Heart right ventricle (tissue), 16 donors: ENCODE measurements around the gene PLA2G2D. TPM values are rescaled to one million over a fixed set of nuclear protein-coding genes. Genes with fewer than 3 reads are reported as not detected.

Experiments
- ATAC-seq, 8 donors: fragments of 200-7000 bp; cut with Tn5 transposase; one replicate each; pipeline ENCODE4 v1.9.1; 2020; ENCODE audit warnings: mild to moderate bottlenecking in 8 of 8, moderate library complexity in 8 of 8, moderate number of reproducible peaks in 1 of 8
- DNase-seq, 2 donors: peaks; one replicate each; pipeline ENCODE4 v3.0.0-alpha.2; 2020
- H3K27ac ChIP-seq, 10 donors: fragments of 200-600 bp; sonication (generic) in 2 of 10; one replicate each; pipeline versions ENCODE4 v1.5.0 to v1.8.0; 2020 to 2022; ENCODE audit warnings: mild to moderate bottlenecking in 3 of 10
- H3K27me3 ChIP-seq, 7 donors: fragments of 200-600 bp; one replicate each; pipeline ENCODE4 v1.8.0; 2021 to 2022; ENCODE audit warnings: mild to moderate bottlenecking in 2 of 7
- H3K36me3 ChIP-seq, 9 donors: fragments of 200-600 bp; sonication (generic) in 1 of 9; one replicate each; pipeline versions ENCODE4 v1.5.0 to v1.8.0; 2020 to 2022; ENCODE audit warnings: mild to moderate bottlenecking in 2 of 9
- H3K4me1 ChIP-seq, 9 donors: fragments of 200-600 bp; sonication (generic) in 1 of 9; one replicate each; pipeline versions ENCODE4 v1.5.0 to v1.8.0; 2020 to 2022; ENCODE audit warnings: mild to moderate bottlenecking in 4 of 9
- H3K4me3 ChIP-seq, 10 donors: fragments of 200-600 bp; sonication (generic) in 2 of 10; one replicate each; pipeline versions ENCODE4 v1.5.0 to v1.8.0; 2020 to 2022; ENCODE audit warnings: mild to moderate bottlenecking in 7 of 10, moderate library complexity in 2 of 10
- H3K9me3 ChIP-seq, 11 donors: fragments of 200-600 bp in 10 of 11; sonication (generic) in 2 of 11; one replicate each; pipeline versions ENCODE4 v1.5.0 to v1.8.0; 2013 to 2022; ENCODE audit warnings: mild to moderate bottlenecking in 2 of 11, control low read depth in 1 of 11, moderate library complexity in 1 of 11
- CTCF ChIP-seq, 9 donors: fragments of 200-600 bp; sonication (generic) in 2 of 9; IDR thresholded peaks; one replicate each; pipeline versions ENCODE4 v1.5.0 to v1.8.0; 2021 to 2022; ENCODE audit warnings: antibody characterized with exemption in 9 of 9, mild to moderate bottlenecking in 5 of 9, moderate library complexity in 1 of 9
- WGBS, 2 donors: extraction: QIAGEN DNeasy Blood & Tissue Kit; methylation state at CpG; one replicate each; pipeline ENCODE4 v1.1.7; 2013; ENCODE audit warnings: inconsistent platforms in 1 of 2; 5-methylcytosine and 5-hydroxymethylcytosine counted together
- intact Hi-C, 10 donors: fragments of 100-400 bp; cut with DNase I; formaldehyde crosslinking; loops; one replicate each; pipeline versions ENCODE4 v1.11.1 to v1.14.2; 2022
- polyA plus RNA-seq, 2 donors: library from polyadenylated mRNA; stranded (reverse); fragments of 200-250 nt; gene quantifications; one replicate each; pipeline ENCODE4 v1.2.3, GENCODE V29; 2013
- total RNA-seq, 10 donors: library from RNA; stranded (reverse); fragmentation: NEBNext Ultra II Directional in 3 of 10; extraction: Animal tissue kit (Norgen Biotek cat#: 25700) in 3 of 10; gene quantifications; one replicate each; pipeline versions ENCODE4 v1.2.1 to v1.2.4, GENCODE V29; 2021 to 2023
- donor health status: Arrhythmogenic right ventricular cardiomyopathy.
- donor health status: ischemic (EF 13 %, LVEDD 7.1; RV severe dilation, severe dysfunction).
- donor health status: healthy with polysubstance abuse.
- donor health status: DM: no; HTN: yes; CAD: no.
- donor health status: DM: no; HTN: no; CAD: no.
- donor health status: ischemic (EF 25% LVEDD 6.9; RV normal size, moderate dysfunction).
- donor health status: ischemic (EF 25% LVEDD 5.7; RV mildly dilated, moderate dysfunction).
- donor health status: healthy.
- donor health status: DM: yes; HTN: yes; CAD: no.
- donor health status: Ischemic cardiomyopathy.
- donor health status: ischemic (EF 35%, LVEDD 5.7; RV mildly dilated, moderate dysfunction).
- donor health status: nonischemic (EF 11% LVEDD 7.7; RV severe dilation, severe dysfunction).
- donor health status: DM: yes; HTN: yes; CAD: no.
- donor health status: PGD.
- donor health status: ischemic (EF 29% LVEDD 5.4; RV normal size, mild dysfunction).
- donor health status: nonischemic (EF 23%, LVEDD 6.1; RV moderate dilation, normal function).

The PLA2G2D gene
- total and polyA plus RNA-seq, 12 donors: 1.1 TPM; not detected in 11

GRCh38 chr1:20114021-20114648 is 5.2 kb downstream of the PLA2G2D start:
- no peak for DNase-seq
- Histone ChIP-seq H3K27me3 (peaks cover 0 to 28% (median 8%) of the 10 kb centered on the region in 7 donors), H3K4me1 (peaks cover 0 to 1% (median 0%) of the 10 kb centered on the region in 9 donors), H3K9me3 (no peaks in the 10 kb centered on the region), H3K36me3 (no peaks in the 10 kb centered on the region), H3K27ac (no peak overlapping the region), H3K4me3 (no peak overlapping the region)
- WGBS, 2 donors: 70 to 72% methylated on average over 15 of the region's 15 CpGs
- ATAC-seq: no peak
- TF ChIP-seq CTCF (IDR thresholded peaks at IDR 0.05): no peak
- intact Hi-C loops: no loop called here

- Histone ChIP-seq H3K36me3 (no peaks in the 10 kb centered on the region), H3K4me1 (peaks cover 0 to 9% (median 0%) of the 10 kb centered on the region in 9 donors), H3K4me3 (no peak overlapping the region), H3K27ac (no peak overlapping the region), H3K9me3 (no peaks in the 10 kb centered on the region), H3K27me3 (peaks cover 0 to 24% (median 4%) of the 10 kb centered on the region in 7 donors)
- no peak for ATAC-seq
- no peak for TF ChIP-seq CTCF (IDR thresholded peaks at IDR 0.05)
- DNase-seq: no peak
- intact Hi-C loops: no loop called here
- 82 to 84% methylated on average over 3 of the region's 3 CpGs for WGBS, 2 donors
These were observed 6.9 kb downstream of the PLA2G2D start for GRCh38 chr1:20112279-20113000.

GRCh38 chr1:20111452-20111851 is 7.9 kb downstream of the PLA2G2D start:
- Histone ChIP-seq H3K9me3 (no peaks in the 10 kb centered on the region), H3K27me3 (peaks cover 0 to 29% (median 4%) of the 10 kb centered on the region in 7 donors), H3K27ac (no peak overlapping the region), H3K4me3 (no peak overlapping the region), H3K4me1 (peaks cover 0 to 9% (median 0%) of the 10 kb centered on the region in 9 donors), H3K36me3 (no peaks in the 10 kb centered on the region)
- WGBS, 2 donors: 91 to 95% methylated on average over 5 of the region's 5 CpGs
- ATAC-seq (no peak), DNase-seq (no peak)
- no peak for TF ChIP-seq CTCF (IDR thresholded peaks at IDR 0.05)
- intact Hi-C loops: no loop called here

GRCh38 chr1:20110679-20111078 is 8.7 kb downstream of the PLA2G2D start:
- DNase-seq: peak in 1 of 2 donors; percentile 15
- no peak for TF ChIP-seq CTCF (IDR thresholded peaks at IDR 0.05)
- intact Hi-C loops: no loop called here

More at GRCh38 chr1:20110679-20111078, 8.7 kb downstream of the PLA2G2D start:
- Histone ChIP-seq H3K27me3 (peaks cover 0 to 29% (median 4%) of the 10 kb centered on the region in 7 donors), H3K4me3 (no peak overlapping the region), H3K27ac (no peak overlapping the region), H3K9me3 (no peaks in the 10 kb centered on the region), H3K36me3 (no peaks in the 10 kb centered on the region), H3K4me1 (peaks cover 0 to 12% (median 0%) of the 10 kb centered on the region in 9 donors)
- peak in 5 of 8 donors; percentile 34 to 59 (median 46) for ATAC-seq
- 55 to 70% methylated on average over 12 of the region's 12 CpGs for WGBS, 2 donors
